GM21528 (cell line): Measurements from ENCODE around the gene GINS2.

Experiments
- ATAC-seq: cut with Tn5 transposase; IDR thresholded peaks from one replicate; pipeline ENCODE4 v1.9.1; 2021; ENCODE audit warnings: mild to moderate bottlenecking, moderate library complexity; ENCODE audit not compliant: unreplicated experiment, low FRiP score

Gene GINS2

GRCh38 chr16:85643631-85644030, 45.1 kb downstream of the GINS2 start:
- ATAC-seq, result no peak

- no peak for ATAC-seq
Measured at GRCh38 chr16:85642762-85643358, 45.9 kb downstream of the GINS2 start.

GRCh38 chr16:85641776-85642176, 47.0 kb downstream of the GINS2 start:
- ATAC-seq, result no peak

- ATAC-seq, result no peak
Measured at GRCh38 chr16:85641305-85641704, 47.4 kb downstream of the GINS2 start.

- no peak for ATAC-seq
Measured at GRCh38 chr16:85640585-85640984, 48.2 kb downstream of the GINS2 start.

GRCh38 chr16:85640254-85640558, 48.5 kb downstream of the GINS2 start:
- no peak for ATAC-seq

- ATAC-seq, result no peak
Measured at GRCh38 chr16:85639529-85640253, 49.1 kb downstream of the GINS2 start.

- ATAC-seq, result no peak
Measured at GRCh38 chr16:85638695-85639409, 49.9 kb downstream of the GINS2 start.

- no peak for ATAC-seq
Measured at GRCh38 chr16:85637808-85638647, 50.7 kb downstream of the GINS2 start.

GRCh38 chr16:85637061-85637807, 51.5 kb downstream of the GINS2 start:
- ATAC-seq, result no peak

GRCh38 chr16:85636234-85636812, 52.4 kb downstream of the GINS2 start:
- no peak for ATAC-seq

- no peak for ATAC-seq
Measured at GRCh38 chr16:85635545-85636140, 53.1 kb downstream of the GINS2 start.

- no peak for ATAC-seq
Measured at GRCh38 chr16:85634747-85635544, 53.8 kb downstream of the GINS2 start.

- no peak for ATAC-seq
Measured at GRCh38 chr16:85633888-85634287, 54.9 kb downstream of the GINS2 start.

- no peak for ATAC-seq
Measured at GRCh38 chr16:85633438-85633743, 55.4 kb downstream of the GINS2 start.

- ATAC-seq, result no peak
Measured at GRCh38 chr16:85632709-85633437, 55.9 kb downstream of the GINS2 start.

GRCh38 chr16:85631802-85632393, 56.9 kb downstream of the GINS2 start:
- no peak for ATAC-seq

- no peak for ATAC-seq
Measured at GRCh38 chr16:85631230-85631629, 57.5 kb downstream of the GINS2 start.
